ENCODE data around the gene FHOD3.

GRCh38 chr18:36610258-36610657 is 312.7 kb downstream of the FHOD3 start:
- no peak for TF ChIP-seq CTCF (IDR thresholded peaks at IDR 0.05; ENCODE audit: insufficient read depth, low read depth, low read length)
- no peak for TF ChIP-seq EZH2 (IDR thresholded peaks at IDR 0.05; ENCODE audit: insufficient read depth, low read length)
